SK-N-SH (cell line): ENCODE measurements around the gene ZFP36. TPM values are rescaled to one million over a fixed set of nuclear protein-coding genes. Genes with fewer than 3 reads are reported as not detected.

Experiments
- CTCF ChIA-PET: fragments of 300-600, 350-600 bp; formaldehyde crosslinking; extraction: SDS; loops from one replicate; lab custom pipeline; 2021; lab: Yijun Ruan, JAX
- POLR2A ChIA-PET: fragments of 350-600 bp; sonication (Branson Sonifier 250); formaldehyde crosslinking; extraction: SDS; loops from one replicate; lab custom pipeline; 2020; ENCODE audit warnings: antibody characterized with exemption, inconsistent platforms; lab: Yijun Ruan, JAX
- DNase-seq: peaks from one replicate; pipeline ENCODE4 v3.0.0; 2012
- H2AFZ ChIP-seq: fragments of 200-600 bp; sonication (generic); 2 replicates; pipeline ENCODE4 v1.8.1; 2016; ENCODE audit warnings: antibody characterized with exemption, mild to moderate bottlenecking, low read depth
- H3F3A ChIP-seq: fragments of 200-600 bp; sonication (generic); replicated peaks from 2 replicates; pipeline ENCODE3; 2016; ENCODE audit warnings: antibody characterized with exemption, mild to moderate bottlenecking; ENCODE audit not compliant: insufficient read depth
- H3K27ac ChIP-seq, 2 experiments: fragments of 200-500 bp in 1 of 2; fragments of 200-600 bp in 1 of 2; sonication (Bioruptor generic) in 1 of 2; sonication (generic), shearing (Covaris generic) in 1 of 2; 2 replicates each; pipeline versions ENCODE4 v1.5.1 to v1.6.1; 2014 to 2016; ENCODE audit warnings: low read depth in 2 of 2, inconsistent platforms in 1 of 2, low read length in 1 of 2, mild to moderate bottlenecking in 1 of 2, mixed read lengths in 1 of 2
- H3K27me3 ChIP-seq: fragments of 200-600 bp; sonication (generic), shearing (Covaris generic); 2 replicates; pipeline ENCODE4 v1.6.1; 2016; ENCODE audit warnings: mixed run types; ENCODE audit not compliant: insufficient read depth
- H3K36me3 ChIP-seq, 2 experiments: fragments of 200-500 bp in 1 of 2; fragments of 200-600 bp in 1 of 2; sonication (Bioruptor generic) in 1 of 2; sonication (generic) in 1 of 2; replicated peaks in 1 of 2; 2 replicates each; pipeline versions ENCODE3 to v1.5.1; 2014 to 2016; ENCODE audit warnings: low read length in 1 of 2, mild to moderate bottlenecking in 1 of 2; ENCODE audit not compliant: insufficient read depth in 2 of 2, control insufficient read depth in 1 of 2
- H3K4me1 ChIP-seq, 2 experiments: fragments of 200-500 bp in 1 of 2; fragments of 200-600 bp in 1 of 2; sonication (Bioruptor generic) in 1 of 2; sonication (generic), shearing (Covaris generic) in 1 of 2; 2 replicates each; pipeline versions ENCODE4 v1.5.1 to v1.6.1; 2014 to 2016; ENCODE audit warnings: low read depth in 1 of 2, low read length in 1 of 2, mixed run types in 1 of 2; ENCODE audit not compliant: insufficient read depth in 2 of 2, control insufficient read depth in 1 of 2
- H3K4me2 ChIP-seq: fragments of 200-600 bp; sonication (generic), shearing (Covaris generic); 2 replicates; pipeline ENCODE4 v1.6.1; 2017; ENCODE audit warnings: mixed run types
- H3K4me3 ChIP-seq, 2 experiments: fragments of 200-500 bp in 1 of 2; fragments of 200-600 bp in 1 of 2; sonication (Bioruptor generic) in 1 of 2; sonication (generic), shearing (Covaris generic) in 1 of 2; 2 replicates each; pipeline versions ENCODE4 v1.5.1 to v1.8.1; 2014 to 2016; ENCODE audit warnings: low read depth in 2 of 2, inconsistent platforms in 1 of 2, low read length in 1 of 2, mild to moderate bottlenecking in 1 of 2, mixed read lengths in 1 of 2, moderate library complexity in 1 of 2
- H3K79me2 ChIP-seq: fragments of 200-600 bp; sonication (generic); 2 replicates; pipeline ENCODE4 v1.8.1; 2017; ENCODE audit warnings: mild to moderate bottlenecking; ENCODE audit not compliant: insufficient read depth
- H3K9ac ChIP-seq: fragments of 200-600 bp; sonication (generic); 2 replicates; pipeline ENCODE4 v1.6.1; 2017; ENCODE audit warnings: mixed run types
- H3K9me2 ChIP-seq: fragments of 200-600 bp; sonication (generic); 2 replicates; pipeline ENCODE4 v1.6.1; 2017; ENCODE audit warnings: mixed run types
- H3K9me3 ChIP-seq: fragments of 200-600 bp; sonication (generic); 2 replicates; pipeline ENCODE4 v1.6.1; 2017; ENCODE audit warnings: mixed run types, mild to moderate bottlenecking, moderate library complexity
- H4K20me1 ChIP-seq: fragments of 200-600 bp; sonication (generic); 2 replicates; pipeline ENCODE4 v1.6.1; 2017; ENCODE audit warnings: mild to moderate bottlenecking, mixed run types; ENCODE audit not compliant: insufficient read depth
- EP300 ChIP-seq, 2 experiments: IDR thresholded peaks; 2 replicates each; pipeline versions ENCODE4 v1.4.0 to v1.6.1; 2012; ENCODE audit warnings: borderline replicate concordance in 1 of 2, low read depth in 1 of 2, low read length in 1 of 2
- EZH2phosphoT487 ChIP-seq: fragments of 200-600 bp; sonication (generic); IDR thresholded peaks from 2 replicates; pipeline ENCODE4 v1.6.1; 2017; ENCODE audit warnings: low read depth, mixed run types, mild to moderate bottlenecking, antibody characterized with exemption, moderate library complexity, borderline replicate concordance
- FOSL2 ChIP-seq: IDR thresholded peaks from 2 replicates; pipeline ENCODE4 v1.4.0; 2012; ENCODE audit warnings: low read depth, mild to moderate bottlenecking, moderate library complexity, borderline replicate concordance
- FOXM1 ChIP-seq: IDR thresholded peaks from 2 replicates; pipeline ENCODE4 v1.4.0; 2012; ENCODE audit warnings: low read depth, mild to moderate bottlenecking
- JUND ChIP-seq: IDR thresholded peaks from 2 replicates; pipeline ENCODE4 v1.4.0; 2012
- NFIC ChIP-seq: IDR thresholded peaks from 2 replicates; pipeline ENCODE4 v1.4.0; 2012; ENCODE audit warnings: borderline replicate concordance
- NRF1 ChIP-seq: IDR thresholded peaks from 2 replicates; pipeline ENCODE4 v1.6.1; 2012; ENCODE audit warnings: low read depth, mild to moderate bottlenecking, low read length
- POLR2AphosphoS5 ChIP-seq: IDR thresholded peaks from 2 replicates; pipeline ENCODE4 v1.6.1; 2012; ENCODE audit warnings: low read depth, low read length
- RAD21 ChIP-seq: IDR thresholded peaks from 2 replicates; pipeline ENCODE4 v1.6.1; 2012; ENCODE audit warnings: mild to moderate bottlenecking, low read length
- RCOR1 ChIP-seq: fragments of 150-350 bp; IDR thresholded peaks from 2 replicates; pipeline ENCODE4 v1.6.1; 2017; ENCODE audit warnings: antibody characterized with exemption, low read length
- RFX5 ChIP-seq: IDR thresholded peaks from 2 replicates; pipeline ENCODE4 v1.6.1; 2012; ENCODE audit warnings: mild to moderate bottlenecking, improper control_type of control experiment, low read length
- SIN3A ChIP-seq: IDR thresholded peaks from 2 replicates; pipeline ENCODE4 v1.6.1; 2012; ENCODE audit warnings: low read depth, mild to moderate bottlenecking, low read length, moderate library complexity, borderline replicate concordance
- TEAD4 ChIP-seq: IDR thresholded peaks from 2 replicates; pipeline ENCODE4 v1.4.0; 2012; ENCODE audit warnings: mild to moderate bottlenecking, borderline replicate concordance; ENCODE audit not compliant: insufficient read depth
- YY1 ChIP-seq: IDR thresholded peaks from 2 replicates; pipeline ENCODE4 v1.4.0; 2012; ENCODE audit warnings: low read depth, mild to moderate bottlenecking
- WGBS: methylation state at CpG from one replicate; pipeline ENCODE4 v1.1.6; 2017; ENCODE audit warnings: low lambda C conversion rate; 5-methylcytosine and 5-hydroxymethylcytosine counted together
- polyA plus RNA-seq, 3 experiments: library from polyadenylated mRNA; depleted of rRNA; stranded (reverse); fragments of >200 nt; gene quantifications; 2 replicates each; pipeline ENCODE4 v1.2.3, GENCODE V29; 2012
- TF ChIP-seq, protein P1 (sequence below): IDR thresholded peaks from 2 replicates; pipeline ENCODE4 v1.6.1; 2012; ENCODE audit warnings: mild to moderate bottlenecking, low read depth, low read length, moderate library complexity
- TF ChIP-seq, protein P2 (sequence below): IDR thresholded peaks from 2 replicates; pipeline ENCODE4 v1.4.0; 2012; ENCODE audit warnings: low read depth
- TF ChIP-seq, protein P3 (sequence below): IDR thresholded peaks from 2 replicates; pipeline ENCODE4 v1.4.0; 2012; ENCODE audit warnings: low read depth, borderline replicate concordance
- TF ChIP-seq, protein P4 (sequence below): fragments of 150-350 bp; IDR thresholded peaks from 2 replicates; pipeline ENCODE4 v1.6.1; 2017; ENCODE audit warnings: antibody characterized with exemption, low read length, low read depth, borderline replicate concordance
- TF ChIP-seq, protein P5 (sequence below): fragments of 200-600 bp; sonication (generic); IDR thresholded peaks from 2 replicates; pipeline ENCODE4 v1.6.1; 2017; ENCODE audit warnings: antibody characterized with exemption, mild to moderate bottlenecking, moderate library complexity
- TF ChIP-seq, protein P6 (sequence below): IDR thresholded peaks from 2 replicates; pipeline ENCODE4; 2012

The ZFP36 gene
- polyA plus RNA-seq, 1 of the 3 experiments (the other 2 are of a cell fraction): 49.3 TPM

DNA sequence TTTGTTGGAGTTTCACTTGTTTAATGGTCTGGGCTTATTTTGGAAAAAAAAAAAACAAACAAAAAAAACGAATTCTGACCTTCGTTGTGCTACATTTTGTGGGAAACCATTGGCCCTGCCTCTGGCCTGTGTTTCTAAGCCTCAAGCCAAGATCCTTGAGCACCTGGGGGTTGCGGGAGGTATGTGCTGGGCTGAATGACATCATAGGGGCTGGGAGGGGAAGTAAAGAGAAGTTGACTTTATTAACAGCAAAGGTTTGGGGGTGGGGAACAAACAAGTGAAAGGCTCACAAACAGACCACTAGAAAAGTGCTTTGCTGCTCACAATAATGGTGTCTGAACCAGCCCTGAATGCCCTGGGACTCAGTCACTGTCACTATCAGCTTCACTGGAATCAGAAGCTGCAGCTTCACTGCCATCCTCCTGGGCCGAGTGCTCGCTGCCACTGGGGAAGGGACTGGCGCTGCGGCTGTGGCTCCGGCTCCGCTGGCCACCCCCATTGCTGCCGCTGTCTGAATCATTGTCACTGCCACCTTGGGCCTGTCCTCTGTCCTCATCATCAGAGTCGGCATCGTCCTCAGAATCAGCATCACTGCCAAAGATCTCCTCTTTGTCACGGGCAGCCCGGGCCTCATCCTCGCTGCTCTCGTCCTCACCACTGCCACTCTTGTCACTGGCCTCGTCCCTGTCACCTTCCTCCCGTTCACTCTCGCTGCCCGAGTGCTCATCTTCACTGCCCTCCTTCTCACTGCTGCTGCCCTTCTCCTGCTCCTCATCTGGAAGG lies 20.8 kb upstream of the ZFP36 start (continued):
- TF ChIP-seq, protein P1, sequence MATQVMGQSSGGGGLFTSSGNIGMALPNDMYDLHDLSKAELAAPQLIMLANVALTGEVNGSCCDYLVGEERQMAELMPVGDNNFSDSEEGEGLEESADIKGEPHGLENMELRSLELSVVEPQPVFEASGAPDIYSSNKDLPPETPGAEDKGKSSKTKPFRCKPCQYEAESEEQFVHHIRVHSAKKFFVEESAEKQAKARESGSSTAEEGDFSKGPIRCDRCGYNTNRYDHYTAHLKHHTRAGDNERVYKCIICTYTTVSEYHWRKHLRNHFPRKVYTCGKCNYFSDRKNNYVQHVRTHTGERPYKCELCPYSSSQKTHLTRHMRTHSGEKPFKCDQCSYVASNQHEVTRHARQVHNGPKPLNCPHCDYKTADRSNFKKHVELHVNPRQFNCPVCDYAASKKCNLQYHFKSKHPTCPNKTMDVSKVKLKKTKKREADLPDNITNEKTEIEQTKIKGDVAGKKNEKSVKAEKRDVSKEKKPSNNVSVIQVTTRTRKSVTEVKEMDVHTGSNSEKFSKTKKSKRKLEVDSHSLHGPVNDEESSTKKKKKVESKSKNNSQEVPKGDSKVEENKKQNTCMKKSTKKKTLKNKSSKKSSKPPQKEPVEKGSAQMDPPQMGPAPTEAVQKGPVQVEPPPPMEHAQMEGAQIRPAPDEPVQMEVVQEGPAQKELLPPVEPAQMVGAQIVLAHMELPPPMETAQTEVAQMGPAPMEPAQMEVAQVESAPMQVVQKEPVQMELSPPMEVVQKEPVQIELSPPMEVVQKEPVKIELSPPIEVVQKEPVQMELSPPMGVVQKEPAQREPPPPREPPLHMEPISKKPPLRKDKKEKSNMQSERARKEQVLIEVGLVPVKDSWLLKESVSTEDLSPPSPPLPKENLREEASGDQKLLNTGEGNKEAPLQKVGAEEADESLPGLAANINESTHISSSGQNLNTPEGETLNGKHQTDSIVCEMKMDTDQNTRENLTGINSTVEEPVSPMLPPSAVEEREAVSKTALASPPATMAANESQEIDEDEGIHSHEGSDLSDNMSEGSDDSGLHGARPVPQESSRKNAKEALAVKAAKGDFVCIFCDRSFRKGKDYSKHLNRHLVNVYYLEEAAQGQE: no peak
- TF ChIP-seq SIN3A (no peak), POLR2AphosphoS5 (no peak)
- TF ChIP-seq, all 33 proteins: peak for 0

DNA sequence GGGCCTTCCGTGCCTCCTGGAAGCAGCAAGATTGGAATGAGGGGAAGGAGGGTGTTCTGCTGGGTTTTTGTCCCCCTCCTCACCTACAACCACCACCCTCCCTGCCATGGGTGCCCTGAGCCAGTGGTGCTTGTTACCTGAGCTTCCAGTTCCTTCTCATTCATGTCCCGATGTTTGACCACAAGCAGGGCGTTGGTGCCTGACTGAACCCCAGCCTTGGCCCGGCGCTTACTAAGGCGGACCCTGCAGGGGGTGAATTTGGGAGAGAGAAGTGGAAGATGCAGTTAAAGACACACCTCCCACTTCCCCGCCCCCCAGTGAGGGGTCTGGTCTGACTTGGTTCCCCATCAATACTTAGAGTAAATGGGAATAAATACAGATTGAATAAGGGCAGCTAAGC lies 20.1 kb upstream of the ZFP36 start:
- H3K9ac ChIP-seq: no peak overlapping the region
- H3K9me2 ChIP-seq: no peaks in the 10 kb centered on the region
- H3K79me2 ChIP-seq: peaks cover 19% of the 10 kb centered on the region; the same call in 1 of the 2 replicates
- no peaks in the 10 kb centered on the region for H4K20me1 ChIP-seq
- H3K4me2 ChIP-seq: no peak overlapping the region
- no peaks in the 10 kb centered on the region for H3K27me3 ChIP-seq
- no peak overlapping the region for H3K27ac ChIP-seq
- DNase-seq: no peak
- H3F3A ChIP-seq: peaks cover 17% of the 10 kb centered on the region
- no peak overlapping the region for H2AFZ ChIP-seq
- peaks cover 34 to 66% of the 10 kb centered on the region in 2 experiments for H3K36me3 ChIP-seq
- 92% methylated on average over 7 of the region's 7 CpGs for WGBS
- ChIA-PET POLR2A (no interaction called here), CTCF (interaction anchor here (1.1 kb wide), 1 partner anchor 25 kb away, joined by 3 read pairs; no protein-coding TSS in a partner anchor)
- TF ChIP-seq NFIC (no peak), TEAD4 (no peak), FOXM1 (no peak), JUND (no peak), EP300 (IDR thresholded peaks at IDR 0.05; ENCODE audit: borderline replicate concordance in 1 of 2, low read depth in 1 of 2, low read length in 1 of 2) (no peak), EZH2phosphoT487 (no peak), RFX5 (no peak), NRF1 (no peak), YY1 (no peak), FOSL2 (no peak), SIN3A (no peak), RAD21 (no peak), RCOR1 (no peak)
- TF ChIP-seq, protein P2, sequence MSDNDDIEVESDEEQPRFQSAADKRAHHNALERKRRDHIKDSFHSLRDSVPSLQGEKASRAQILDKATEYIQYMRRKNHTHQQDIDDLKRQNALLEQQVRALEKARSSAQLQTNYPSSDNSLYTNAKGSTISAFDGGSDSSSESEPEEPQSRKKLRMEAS: no peak
- TF ChIP-seq, protein P3, sequence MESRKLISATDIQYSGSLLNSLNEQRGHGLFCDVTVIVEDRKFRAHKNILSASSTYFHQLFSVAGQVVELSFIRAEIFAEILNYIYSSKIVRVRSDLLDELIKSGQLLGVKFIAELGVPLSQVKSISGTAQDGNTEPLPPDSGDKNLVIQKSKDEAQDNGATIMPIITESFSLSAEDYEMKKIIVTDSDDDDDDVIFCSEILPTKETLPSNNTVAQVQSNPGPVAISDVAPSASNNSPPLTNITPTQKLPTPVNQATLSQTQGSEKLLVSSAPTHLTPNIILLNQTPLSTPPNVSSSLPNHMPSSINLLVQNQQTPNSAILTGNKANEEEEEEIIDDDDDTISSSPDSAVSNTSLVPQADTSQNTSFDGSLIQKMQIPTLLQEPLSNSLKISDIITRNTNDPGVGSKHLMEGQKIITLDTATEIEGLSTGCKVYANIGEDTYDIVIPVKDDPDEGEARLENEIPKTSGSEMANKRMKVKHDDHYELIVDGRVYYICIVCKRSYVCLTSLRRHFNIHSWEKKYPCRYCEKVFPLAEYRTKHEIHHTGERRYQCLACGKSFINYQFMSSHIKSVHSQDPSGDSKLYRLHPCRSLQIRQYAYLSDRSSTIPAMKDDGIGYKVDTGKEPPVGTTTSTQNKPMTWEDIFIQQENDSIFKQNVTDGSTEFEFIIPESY: no peak
- TF ChIP-seq, protein P4, sequence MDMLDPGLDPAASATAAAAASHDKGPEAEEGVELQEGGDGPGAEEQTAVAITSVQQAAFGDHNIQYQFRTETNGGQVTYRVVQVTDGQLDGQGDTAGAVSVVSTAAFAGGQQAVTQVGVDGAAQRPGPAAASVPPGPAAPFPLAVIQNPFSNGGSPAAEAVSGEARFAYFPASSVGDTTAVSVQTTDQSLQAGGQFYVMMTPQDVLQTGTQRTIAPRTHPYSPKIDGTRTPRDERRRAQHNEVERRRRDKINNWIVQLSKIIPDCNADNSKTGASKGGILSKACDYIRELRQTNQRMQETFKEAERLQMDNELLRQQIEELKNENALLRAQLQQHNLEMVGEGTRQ: no peak
- TF ChIP-seq, protein P5, sequence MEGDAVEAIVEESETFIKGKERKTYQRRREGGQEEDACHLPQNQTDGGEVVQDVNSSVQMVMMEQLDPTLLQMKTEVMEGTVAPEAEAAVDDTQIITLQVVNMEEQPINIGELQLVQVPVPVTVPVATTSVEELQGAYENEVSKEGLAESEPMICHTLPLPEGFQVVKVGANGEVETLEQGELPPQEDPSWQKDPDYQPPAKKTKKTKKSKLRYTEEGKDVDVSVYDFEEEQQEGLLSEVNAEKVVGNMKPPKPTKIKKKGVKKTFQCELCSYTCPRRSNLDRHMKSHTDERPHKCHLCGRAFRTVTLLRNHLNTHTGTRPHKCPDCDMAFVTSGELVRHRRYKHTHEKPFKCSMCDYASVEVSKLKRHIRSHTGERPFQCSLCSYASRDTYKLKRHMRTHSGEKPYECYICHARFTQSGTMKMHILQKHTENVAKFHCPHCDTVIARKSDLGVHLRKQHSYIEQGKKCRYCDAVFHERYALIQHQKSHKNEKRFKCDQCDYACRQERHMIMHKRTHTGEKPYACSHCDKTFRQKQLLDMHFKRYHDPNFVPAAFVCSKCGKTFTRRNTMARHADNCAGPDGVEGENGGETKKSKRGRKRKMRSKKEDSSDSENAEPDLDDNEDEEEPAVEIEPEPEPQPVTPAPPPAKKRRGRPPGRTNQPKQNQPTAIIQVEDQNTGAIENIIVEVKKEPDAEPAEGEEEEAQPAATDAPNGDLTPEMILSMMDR: no peak
- TF ChIP-seq, protein P6, sequence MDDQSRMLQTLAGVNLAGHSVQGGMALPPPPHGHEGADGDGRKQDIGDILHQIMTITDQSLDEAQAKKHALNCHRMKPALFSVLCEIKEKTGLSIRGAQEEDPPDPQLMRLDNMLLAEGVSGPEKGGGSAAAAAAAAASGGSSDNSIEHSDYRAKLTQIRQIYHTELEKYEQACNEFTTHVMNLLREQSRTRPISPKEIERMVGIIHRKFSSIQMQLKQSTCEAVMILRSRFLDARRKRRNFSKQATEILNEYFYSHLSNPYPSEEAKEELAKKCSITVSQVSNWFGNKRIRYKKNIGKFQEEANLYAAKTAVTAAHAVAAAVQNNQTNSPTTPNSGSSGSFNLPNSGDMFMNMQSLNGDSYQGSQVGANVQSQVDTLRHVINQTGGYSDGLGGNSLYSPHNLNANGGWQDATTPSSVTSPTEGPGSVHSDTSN: no peak
- TF ChIP-seq, all 33 proteins: peak for 0
- H3K4me1 ChIP-seq: peaks cover 5 to 11% of the 10 kb centered on the region in 2 experiments; a peak in 2 of 4 replicates
- H3K4me3 ChIP-seq: no peak overlapping the region
- no peaks in the 10 kb centered on the region for H3K9me3 ChIP-seq
